ENCODE results near the gene PRAC2. TPM values are rescaled to one million over a fixed set of nuclear protein-coding genes. Genes with fewer than 3 reads are reported as not detected.
"Not testable (repeated sequence)": the region's sequence is repeated elsewhere in the genome, so short reads cannot be mapped to it uniquely, and the experiment has no call there.

The PRAC2 gene
- total RNA-seq, 4 donors from 2014 or later: not detected

- Histone ChIP-seq H3K9me3 (no peaks in the 10 kb centered on the region), H3K4me1 (no peaks in the 10 kb centered on the region), H3K4me3 (no peak overlapping the region), H3K27ac (no peak overlapping the region), H3K36me3 (no peaks in the 10 kb centered on the region), H3K27me3 (peaks cover 97% of the 10 kb centered on the region)
- TF ChIP-seq CTCF (IDR thresholded peaks at IDR 0.05): no peak
- no peak for TF ChIP-seq POLR2A (IDR thresholded peaks at IDR 0.05)
- TF ChIP-seq EP300 (IDR thresholded peaks at IDR 0.05): no peak
- no peak for TF ChIP-seq POLR2AphosphoS5 (IDR thresholded peaks at IDR 0.05)
- WGBS: 56% methylated on average over 11 of the region's 11 CpGs
- no peak for DNase-seq (ENCODE audit: low spot score in 2 of 2)
These were observed 18.4 kb upstream of the PRAC2 start for GRCh38 chr17:48704361-48705248.

- Histone ChIP-seq H3K4me3 (no peak overlapping the region), H3K9me3 (no peaks in the 10 kb centered on the region), H3K27me3 (peaks cover 99% of the 10 kb centered on the region), H3K36me3 (no peaks in the 10 kb centered on the region), H3K27ac (no peak overlapping the region), H3K4me1 (no peaks in the 10 kb centered on the region)
- DNase-seq (ENCODE audit: low spot score in 2 of 2): no peak
- TF ChIP-seq POLR2AphosphoS5 (IDR thresholded peaks at IDR 0.05): no peak
- no peak for TF ChIP-seq POLR2A (IDR thresholded peaks at IDR 0.05)
- TF ChIP-seq CTCF (IDR thresholded peaks at IDR 0.05): no peak
- no peak for TF ChIP-seq EP300 (IDR thresholded peaks at IDR 0.05)
- WGBS: 56% methylated on average over 4 of the region's 4 CpGs
These were observed 11.9 kb upstream of the PRAC2 start for GRCh38 chr17:48711128-48711527.

- Histone ChIP-seq H3K9me3 (no peaks in the 10 kb centered on the region), H3K36me3 (no peaks in the 10 kb centered on the region), H3K4me1 (peaks cover 14% of the 10 kb centered on the region), H3K27me3 (peaks cover 100% of the 10 kb centered on the region), H3K4me3 (no peak overlapping the region), H3K27ac (no peak overlapping the region)
- 44% methylated on average over 5 of the region's 5 CpGs for WGBS
- peak in 1 of 2 donors; percentile 18 for DNase-seq (ENCODE audit: low spot score in 2 of 2)
- no peak for TF ChIP-seq POLR2AphosphoS5 (IDR thresholded peaks at IDR 0.05)
- no peak for TF ChIP-seq EP300 (IDR thresholded peaks at IDR 0.05)
- no peak for TF ChIP-seq CTCF (IDR thresholded peaks at IDR 0.05)
- no peak for TF ChIP-seq POLR2A (IDR thresholded peaks at IDR 0.05)
These were observed 7.2 kb upstream of the PRAC2 start for GRCh38 chr17:48715496-48716399.

GRCh38 chr17:48716549-48716948 lies 6.4 kb upstream of the PRAC2 start:
- DNase-seq (ENCODE audit: low spot score in 2 of 2): peak in 1 of 2 donors; percentile 26
- 78% methylated on average over 3 of the region's 3 CpGs for WGBS
- H3K27me3 ChIP-seq: peaks cover 100% of the 10 kb centered on the region

GRCh38 chr17:48717367-48718226 lies 5.4 kb upstream of the PRAC2 start:
- 18% methylated on average over 10 of the region's 10 CpGs for WGBS
- Histone ChIP-seq H3K4me1 (peaks cover 14% of the 10 kb centered on the region), H3K4me3 (no peak overlapping the region), H3K9me3 (no peaks in the 10 kb centered on the region), H3K36me3 (no peaks in the 10 kb centered on the region), H3K27me3 (peaks cover 100% of the 10 kb centered on the region), H3K27ac (no peak overlapping the region)
- TF ChIP-seq POLR2A (IDR thresholded peaks at IDR 0.05) (no peak), EP300 (IDR thresholded peaks at IDR 0.05) (no peak), CTCF (IDR thresholded peaks at IDR 0.05) (no peak), POLR2AphosphoS5 (IDR thresholded peaks at IDR 0.05) (no peak)
- peak in 1 of 2 donors; percentile 21 for DNase-seq (ENCODE audit: low spot score in 2 of 2)

More at GRCh38 chr17:48716549-48716948, 6.4 kb upstream of the PRAC2 start:
- not testable (repeated sequence) for H3K4me3 ChIP-seq, H3K9me3 ChIP-seq, H3K27ac ChIP-seq, H3K36me3 ChIP-seq
- peaks cover 14% of the 10 kb centered on the region for H3K4me1 ChIP-seq

All from suprapubic skin (tissue), 4 donors.